Measurements from ENCODE around the gene LRRC8E.

DNA sequence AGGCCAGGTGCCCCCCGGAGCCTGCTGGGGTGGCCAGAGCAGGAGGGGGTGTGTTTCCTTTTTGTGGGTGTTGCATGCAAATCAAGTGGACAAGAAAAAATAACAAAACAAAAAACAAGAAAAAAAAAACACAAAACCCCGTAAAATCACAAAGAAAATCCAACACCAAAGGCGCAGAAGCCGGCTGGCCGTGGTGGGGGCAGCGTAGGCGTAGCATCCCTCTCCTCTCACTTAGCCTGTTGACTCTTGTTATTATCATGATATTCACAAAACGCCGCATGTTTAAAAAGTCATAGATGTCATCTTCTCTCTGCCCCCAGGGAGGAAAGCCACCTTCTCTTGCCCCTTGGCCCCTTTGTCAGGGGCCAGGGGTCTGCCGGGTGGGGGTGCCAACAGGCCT, 25.3 kb downstream of the LRRC8E start:
- TF ChIP-seq EZH2 (IDR thresholded peaks at IDR 0.05; ENCODE audit: borderline replicate concordance, low read depth, low read length, poor library complexity, severe bottlenecking) = no peak
- TF ChIP-seq, protein P1, sequence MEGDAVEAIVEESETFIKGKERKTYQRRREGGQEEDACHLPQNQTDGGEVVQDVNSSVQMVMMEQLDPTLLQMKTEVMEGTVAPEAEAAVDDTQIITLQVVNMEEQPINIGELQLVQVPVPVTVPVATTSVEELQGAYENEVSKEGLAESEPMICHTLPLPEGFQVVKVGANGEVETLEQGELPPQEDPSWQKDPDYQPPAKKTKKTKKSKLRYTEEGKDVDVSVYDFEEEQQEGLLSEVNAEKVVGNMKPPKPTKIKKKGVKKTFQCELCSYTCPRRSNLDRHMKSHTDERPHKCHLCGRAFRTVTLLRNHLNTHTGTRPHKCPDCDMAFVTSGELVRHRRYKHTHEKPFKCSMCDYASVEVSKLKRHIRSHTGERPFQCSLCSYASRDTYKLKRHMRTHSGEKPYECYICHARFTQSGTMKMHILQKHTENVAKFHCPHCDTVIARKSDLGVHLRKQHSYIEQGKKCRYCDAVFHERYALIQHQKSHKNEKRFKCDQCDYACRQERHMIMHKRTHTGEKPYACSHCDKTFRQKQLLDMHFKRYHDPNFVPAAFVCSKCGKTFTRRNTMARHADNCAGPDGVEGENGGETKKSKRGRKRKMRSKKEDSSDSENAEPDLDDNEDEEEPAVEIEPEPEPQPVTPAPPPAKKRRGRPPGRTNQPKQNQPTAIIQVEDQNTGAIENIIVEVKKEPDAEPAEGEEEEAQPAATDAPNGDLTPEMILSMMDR (conservative IDR thresholded peaks at IDR 0.05; ENCODE audit: low read depth, low read length) = no peak

All from A673 (cell line).